Breast epithelium (tissue), 3 donors: ENCODE results near the gene TP53.

Experiments
- POLR2A ChIP-seq: fragments of 450-650 bp; IDR thresholded peaks from one replicate; pipeline ENCODE4 v1.6.1; 2016; ENCODE audit warnings: antibody characterized with exemption, mild to moderate bottlenecking, moderate library complexity
- POLR2AphosphoS5 ChIP-seq, 3 donors: sonication (generic); formaldehyde crosslinking; IDR thresholded peaks; one replicate each; pipeline ENCODE4 v1.6.1; 2017; ENCODE audit warnings: antibody characterized with exemption in 3 of 3
- TF ChIP-seq, protein P1 (sequence below), 3 donors: fragments of 450-650 bp; IDR thresholded peaks; one replicate each; pipeline ENCODE4 v1.5.1; 2016 to 2017; ENCODE audit warnings: antibody characterized with exemption in 3 of 3, mild to moderate bottlenecking in 3 of 3, moderate library complexity in 3 of 3

DNA sequence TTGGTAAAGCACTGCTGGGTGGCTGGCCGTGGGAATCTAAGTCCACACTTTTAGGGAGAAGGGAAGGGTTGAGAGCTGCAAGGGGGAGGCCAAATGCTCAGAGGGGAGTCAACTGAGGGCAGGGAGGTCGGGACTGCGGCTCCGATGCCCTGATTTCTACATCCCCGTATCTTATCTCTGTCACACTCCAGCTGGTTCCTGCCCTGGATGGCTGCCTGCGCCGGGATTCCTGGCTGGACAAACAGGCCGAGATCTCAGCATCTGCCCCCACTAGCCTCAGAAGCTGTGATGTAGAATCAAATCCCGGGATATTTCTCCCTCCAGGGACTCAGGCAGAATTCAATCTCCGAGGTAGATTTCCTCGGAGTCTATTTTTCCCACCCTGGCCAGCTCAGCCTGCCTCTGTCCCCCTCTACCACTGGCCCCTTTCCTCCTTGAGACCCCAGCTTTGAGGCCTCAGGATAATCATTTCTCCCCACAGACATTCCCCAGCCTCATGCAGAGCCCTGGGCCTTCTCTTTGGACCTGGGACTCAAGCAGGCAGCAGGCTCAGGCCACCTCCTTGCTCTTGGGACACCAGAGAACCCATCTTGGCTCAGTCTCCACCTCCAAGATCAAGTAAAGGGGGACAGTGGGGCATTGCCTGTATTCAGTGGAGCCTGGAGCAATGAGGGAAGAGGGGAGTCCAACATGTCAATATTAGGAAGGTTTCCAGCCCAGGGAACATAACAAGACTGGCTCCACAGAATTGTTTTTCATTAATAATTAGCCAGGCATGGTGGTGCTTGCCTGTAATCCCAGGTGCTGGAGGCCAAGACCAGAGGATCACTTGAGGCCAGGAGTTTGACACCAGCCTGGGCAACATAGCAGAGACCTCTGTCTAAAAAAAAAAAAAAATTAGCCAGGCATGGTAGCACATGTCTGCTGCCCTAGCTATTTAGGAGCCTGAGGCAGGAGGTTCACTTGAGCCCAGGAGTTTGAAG is 55.6 kb downstream of the TP53 start:
- TF ChIP-seq, protein P1, sequence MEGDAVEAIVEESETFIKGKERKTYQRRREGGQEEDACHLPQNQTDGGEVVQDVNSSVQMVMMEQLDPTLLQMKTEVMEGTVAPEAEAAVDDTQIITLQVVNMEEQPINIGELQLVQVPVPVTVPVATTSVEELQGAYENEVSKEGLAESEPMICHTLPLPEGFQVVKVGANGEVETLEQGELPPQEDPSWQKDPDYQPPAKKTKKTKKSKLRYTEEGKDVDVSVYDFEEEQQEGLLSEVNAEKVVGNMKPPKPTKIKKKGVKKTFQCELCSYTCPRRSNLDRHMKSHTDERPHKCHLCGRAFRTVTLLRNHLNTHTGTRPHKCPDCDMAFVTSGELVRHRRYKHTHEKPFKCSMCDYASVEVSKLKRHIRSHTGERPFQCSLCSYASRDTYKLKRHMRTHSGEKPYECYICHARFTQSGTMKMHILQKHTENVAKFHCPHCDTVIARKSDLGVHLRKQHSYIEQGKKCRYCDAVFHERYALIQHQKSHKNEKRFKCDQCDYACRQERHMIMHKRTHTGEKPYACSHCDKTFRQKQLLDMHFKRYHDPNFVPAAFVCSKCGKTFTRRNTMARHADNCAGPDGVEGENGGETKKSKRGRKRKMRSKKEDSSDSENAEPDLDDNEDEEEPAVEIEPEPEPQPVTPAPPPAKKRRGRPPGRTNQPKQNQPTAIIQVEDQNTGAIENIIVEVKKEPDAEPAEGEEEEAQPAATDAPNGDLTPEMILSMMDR (IDR thresholded peaks at IDR 0.05), result no peak
- TF ChIP-seq POLR2A, result no peak
- TF ChIP-seq POLR2AphosphoS5 (IDR thresholded peaks at IDR 0.05), result no peak
